Upper lobe of left lung (tissue), 6 donors: ENCODE results near the gene ABCF1. TPM values are rescaled to one million over a fixed set of nuclear protein-coding genes. Genes with fewer than 3 reads are reported as not detected.

Experiments used
- ATAC-seq, 2 donors: fragments of 200-7000 bp; cut with Tn5 transposase; one replicate each; pipeline ENCODE4 v1.9.1; 2022; ENCODE audit warnings: mild to moderate bottlenecking in 2 of 2, moderate library complexity in 2 of 2; ENCODE audit not compliant: low FRiP score in 2 of 2
- DNase-seq, 2 donors: peaks; one replicate each; pipeline ENCODE4 v3.0.0-alpha.2; 2019 to 2020
- H3K27ac ChIP-seq, 4 donors: fragments of 200-600 bp; sonication (generic); one replicate each; pipeline ENCODE4 v1.5.1; 2016 to 2019
- H3K27me3 ChIP-seq, 4 donors: fragments of 200-600 bp; sonication (generic); one replicate each; pipeline ENCODE4 v1.5.1; 2017 to 2019
- H3K36me3 ChIP-seq, 4 donors: fragments of 200-600 bp; sonication (generic); one replicate each; pipeline ENCODE4 v1.5.1; 2016 to 2019
- H3K4me1 ChIP-seq, 4 donors: fragments of 200-600 bp; sonication (generic); one replicate each; pipeline ENCODE4 v1.5.1; 2018 to 2019
- H3K4me3 ChIP-seq, 4 donors: fragments of 200-600 bp; sonication (generic); one replicate each; pipeline ENCODE4 v1.5.1; 2017 to 2019; ENCODE audit warnings: mild to moderate bottlenecking in 2 of 4, moderate library complexity in 1 of 4
- H3K9me3 ChIP-seq, 4 donors: fragments of 200-600 bp; sonication (generic); one replicate each; pipeline ENCODE4 v1.5.1; 2018 to 2019
- CTCF ChIP-seq, 6 experiments: fragments of 450-650 bp in 4 of 6; fragments of 200-600 bp in 2 of 6; sonication (generic) in 2 of 6; IDR thresholded peaks; one replicate each; pipeline ENCODE4 v1.5.1; 2016 to 2019; ENCODE audit warnings: antibody characterized with exemption in 6 of 6
- EP300 ChIP-seq, 4 donors: sonication (generic); formaldehyde crosslinking; IDR thresholded peaks; one replicate each; pipeline ENCODE4 v1.5.1; 2017; ENCODE audit warnings: antibody characterized with exemption in 4 of 4, control low read depth in 2 of 4
- POLR2A ChIP-seq, 4 donors: fragments of 450-650 bp; IDR thresholded peaks; one replicate each; pipeline ENCODE4 v1.5.1; 2016 to 2017; ENCODE audit warnings: antibody characterized with exemption in 4 of 4, mild to moderate bottlenecking in 2 of 4
- POLR2AphosphoS5 ChIP-seq, 2 donors: sonication (generic); formaldehyde crosslinking; IDR thresholded peaks; one replicate each; pipeline ENCODE4 v1.5.1; 2017; ENCODE audit warnings: antibody characterized with exemption in 2 of 2
- WGBS, 2 donors: methylation state at CpG; one replicate each; pipeline ENCODE4 v1.1.5; 2017 to 2018; 5-methylcytosine and 5-hydroxymethylcytosine counted together
- total RNA-seq, 6 donors: library from RNA; depleted of rRNA in 4 of 6; stranded (reverse); fragments of >200 nt in 4 of 6; gene quantifications; one replicate each; pipeline versions ENCODE4 v1.1.0 to v1.2.1, GENCODE V29; 2016 to 2021
- donor health status: DM: no; HTN: no; CAD: no; lungs with moderate emphysema.
- donor health status: DM: no; HTN: yes; CAD: no; lungs with severe emphysema.

ABCF1 gene
- total RNA-seq, 6 donors from 2014 or later: 41.2 to 57.6 (median 52.9) TPM

- Histone ChIP-seq H3K4me3 (no peak overlapping the region), H3K36me3 (peaks cover 0 to 7% (median 0%) of the 10 kb centered on the region in 4 donors), H3K27ac (no peak overlapping the region), H3K27me3 (no peaks in the 10 kb centered on the region), H3K4me1 (peaks cover 22 to 28% (median 24%) of the 10 kb centered on the region in 4 donors), H3K9me3 (no peaks in the 10 kb centered on the region)
- no peak for TF ChIP-seq POLR2A (IDR thresholded peaks at IDR 0.05)
- TF ChIP-seq EP300 (IDR thresholded peaks at IDR 0.05): no peak
- TF ChIP-seq POLR2AphosphoS5 (IDR thresholded peaks at IDR 0.05): no peak
- no peak for TF ChIP-seq CTCF (IDR thresholded peaks at IDR 0.05)
- ATAC-seq: no peak
- WGBS, 2 donors: 59% methylated on average over 3 of the region's 3 CpGs
- no peak for DNase-seq
Measured at GRCh38 chr6:30568245-30568644, 3.0 kb upstream of the ABCF1 start.

- Histone ChIP-seq H3K27ac (peak overlapping the region in 3 of 4 donors; percentile 89 to 92 (median 89)), H3K4me3 (peak overlapping the region in 3 of 4 donors; percentile 70 to 84 (median 70)), H3K36me3 (no peaks in the 10 kb centered on the region), H3K9me3 (no peaks in the 10 kb centered on the region), H3K4me1 (peaks cover 32 to 43% (median 36%) of the 10 kb centered on the region in 4 donors), H3K27me3 (no peaks in the 10 kb centered on the region)
- TF ChIP-seq EP300 (IDR thresholded peaks at IDR 0.05): no peak
- no peak for TF ChIP-seq POLR2AphosphoS5 (IDR thresholded peaks at IDR 0.05)
- TF ChIP-seq POLR2A (IDR thresholded peaks at IDR 0.05): no peak
- TF ChIP-seq CTCF (IDR thresholded peaks at IDR 0.05): no peak
- no peak for ATAC-seq
- WGBS, 2 donors: 71 to 82% methylated on average over 1 of the region's 1 CpG
- DNase-seq: no peak
Measured at GRCh38 chr6:30570263-30570662, 979 bp upstream of the ABCF1 start.

- WGBS, 2 donors: 2% methylated on average over 18 of the region's 18 CpGs
- Histone ChIP-seq H3K4me3 (peak overlapping the region; percentile 49 to 84 (median 70)), H3K9me3 (no peaks in the 10 kb centered on the region), H3K4me1 (peaks cover 32 to 43% (median 36%) of the 10 kb centered on the region in 4 donors), H3K36me3 (no peaks in the 10 kb centered on the region), H3K27ac (peak overlapping the region; percentile 89 to 94 (median 90)), H3K27me3 (no peaks in the 10 kb centered on the region)
- DNase-seq: peak in 1 of 2 donors; percentile 40
- TF ChIP-seq CTCF (IDR thresholded peaks at IDR 0.05): no peak
- TF ChIP-seq POLR2AphosphoS5 (IDR thresholded peaks at IDR 0.05): no peak
- TF ChIP-seq POLR2A (IDR thresholded peaks at IDR 0.05): no peak
- TF ChIP-seq EP300 (IDR thresholded peaks at IDR 0.05): no peak
- ATAC-seq: peak; percentile 57 to 62
Measured at GRCh38 chr6:30570740-30571074, 535 bp upstream of the ABCF1 start.

- peak overlapping the region; percentile 89 to 94 (median 90) for H3K27ac ChIP-seq
- no peak for DNase-seq
Measured at GRCh38 chr6:30571762-30572082, 480 bp downstream of the ABCF1 start.

More at GRCh38 chr6:30571762-30572082, 480 bp downstream of the ABCF1 start:
- Histone ChIP-seq H3K9me3 (no peaks in the 10 kb centered on the region), H3K27me3 (no peaks in the 10 kb centered on the region), H3K4me3 (peak overlapping the region; percentile 70 to 84 (median 72)), H3K4me1 (peaks cover 32 to 43% (median 36%) of the 10 kb centered on the region in 4 donors), H3K36me3 (peaks cover 0 to 5% (median 0%) of the 10 kb centered on the region in 4 donors)
- no peak for ATAC-seq
- TF ChIP-seq POLR2A (IDR thresholded peaks at IDR 0.05) (no peak), POLR2AphosphoS5 (IDR thresholded peaks at IDR 0.05) (no peak), EP300 (IDR thresholded peaks at IDR 0.05) (no peak), CTCF (IDR thresholded peaks at IDR 0.05) (no peak)
- WGBS, 2 donors: 0 to 1% methylated on average over 8 of the region's 8 CpGs
